GM12892 (cell line): ENCODE measurements around the gene PLA2G6.

Experiments used
- DNase-seq: peaks from one replicate; pipeline ENCODE4 v3.0.0; 2011; ENCODE audit not compliant: insufficient read length
- FAIRE-seq: peaks from 2 replicates; lab custom pipeline; 2011; peaks lifted over from hg19 to GRCh38; lab: Jason Lieb, UNC
- POLR2A ChIP-seq: IDR thresholded peaks from 2 replicates; pipeline ENCODE4 v1.6.1; 2011; ENCODE audit warnings: low read depth, low read length, control low read depth
- POLR2AphosphoS5 ChIP-seq: IDR thresholded peaks from 2 replicates; pipeline ENCODE4 v1.6.1; 2011; ENCODE audit warnings: low read depth, low read length, control low read depth
- TAF1 ChIP-seq: IDR thresholded peaks from 2 replicates; pipeline ENCODE4 v1.6.1; 2011; ENCODE audit warnings: low read depth, mild to moderate bottlenecking, control low read depth, low read length, borderline replicate concordance

PLA2G6 gene

DNA sequence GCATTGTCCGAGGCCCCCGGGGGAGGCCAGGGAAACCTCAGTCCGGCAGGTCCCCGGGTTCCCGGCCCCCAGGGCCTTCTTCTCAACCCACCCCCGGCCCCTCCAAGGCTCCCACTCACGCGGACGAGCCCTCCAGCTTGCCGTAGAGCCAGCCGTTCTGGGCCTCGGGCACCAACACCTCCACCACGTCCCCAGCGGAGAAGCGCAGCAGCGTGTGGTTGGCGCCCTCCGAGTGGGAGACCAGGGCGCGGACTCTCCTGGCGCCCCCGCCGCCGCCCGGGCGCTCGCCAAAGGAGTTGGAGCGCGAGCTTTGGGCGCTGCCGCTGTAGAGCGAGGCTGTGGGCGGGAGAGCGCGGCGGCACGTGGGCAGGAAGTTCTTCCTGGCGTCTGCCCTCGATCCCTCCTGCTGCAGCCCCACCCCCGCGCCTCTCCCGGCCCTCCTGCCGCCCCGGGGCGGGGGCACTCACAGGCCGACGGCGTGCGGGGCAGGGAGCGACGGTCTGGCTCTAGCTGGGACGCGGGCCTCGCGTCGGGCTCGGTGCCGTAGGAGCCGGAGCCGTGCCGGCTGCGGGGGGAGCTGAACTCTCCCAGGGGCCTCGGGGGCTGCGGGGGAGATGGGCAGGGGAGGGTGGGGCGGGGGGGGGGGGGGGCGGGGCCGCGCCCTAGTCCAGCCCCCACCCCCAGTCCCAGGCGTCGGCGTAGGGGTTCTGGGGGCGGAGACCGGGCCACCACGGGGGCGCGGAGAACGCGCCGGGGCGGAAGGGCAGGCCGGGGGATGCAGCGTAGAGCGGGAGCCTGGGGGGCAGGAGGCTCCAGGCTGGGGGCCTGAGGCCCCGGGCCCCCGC lies 92.8 kb downstream of the PLA2G6 start:
- FAIRE-seq: no peak
- DNase-seq: no peak
- TF ChIP-seq POLR2AphosphoS5: no peak
- no peak for TF ChIP-seq TAF1
- TF ChIP-seq POLR2A: no peak

DNA sequence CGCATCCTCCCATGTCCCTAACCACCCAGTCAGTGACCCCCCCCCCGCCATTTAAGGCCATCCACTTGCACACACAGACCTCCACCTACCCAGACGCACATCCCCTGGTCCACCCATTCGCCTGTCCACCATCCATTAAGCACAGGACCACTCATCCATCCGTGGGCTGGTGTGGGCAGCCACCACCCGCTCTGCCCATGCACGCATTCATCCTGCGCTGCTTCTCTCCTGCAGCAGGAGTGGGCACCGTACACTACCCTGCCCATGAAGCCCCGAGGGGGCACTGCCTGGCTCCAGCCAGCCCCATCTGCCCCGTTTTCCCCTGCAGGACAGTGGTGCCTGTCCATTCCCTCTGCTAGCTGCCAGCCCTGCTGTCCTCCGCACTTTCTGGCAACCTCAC lies 93.8 kb downstream of the PLA2G6 start:
- FAIRE-seq: no peak
- TF ChIP-seq POLR2A: no peak
- TF ChIP-seq TAF1: no peak
- TF ChIP-seq POLR2AphosphoS5: no peak
- DNase-seq: no peak

DNA sequence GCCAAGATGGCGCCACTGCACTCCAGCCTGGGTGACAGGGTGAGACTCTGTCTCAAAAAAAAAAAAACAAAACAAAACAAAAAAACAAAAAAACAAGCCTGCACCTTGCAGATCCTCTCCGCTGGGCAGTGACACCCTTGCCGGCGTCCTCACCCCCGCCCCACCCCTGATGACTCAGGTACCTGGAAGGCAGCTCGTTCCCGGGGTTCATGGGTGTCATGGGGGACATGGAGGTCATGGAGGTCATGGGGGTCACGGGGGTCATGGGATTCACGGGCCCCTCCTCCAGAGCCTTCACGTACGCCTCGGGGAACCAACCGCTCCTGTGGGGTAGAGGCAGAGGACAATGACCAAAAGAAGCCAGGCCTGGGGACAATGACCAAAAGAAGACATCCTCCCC lies 94.7 kb downstream of the PLA2G6 start:
- FAIRE-seq: no peak
- no peak for DNase-seq
- TF ChIP-seq TAF1 (no peak), POLR2A (no peak), POLR2AphosphoS5 (no peak)

DNA sequence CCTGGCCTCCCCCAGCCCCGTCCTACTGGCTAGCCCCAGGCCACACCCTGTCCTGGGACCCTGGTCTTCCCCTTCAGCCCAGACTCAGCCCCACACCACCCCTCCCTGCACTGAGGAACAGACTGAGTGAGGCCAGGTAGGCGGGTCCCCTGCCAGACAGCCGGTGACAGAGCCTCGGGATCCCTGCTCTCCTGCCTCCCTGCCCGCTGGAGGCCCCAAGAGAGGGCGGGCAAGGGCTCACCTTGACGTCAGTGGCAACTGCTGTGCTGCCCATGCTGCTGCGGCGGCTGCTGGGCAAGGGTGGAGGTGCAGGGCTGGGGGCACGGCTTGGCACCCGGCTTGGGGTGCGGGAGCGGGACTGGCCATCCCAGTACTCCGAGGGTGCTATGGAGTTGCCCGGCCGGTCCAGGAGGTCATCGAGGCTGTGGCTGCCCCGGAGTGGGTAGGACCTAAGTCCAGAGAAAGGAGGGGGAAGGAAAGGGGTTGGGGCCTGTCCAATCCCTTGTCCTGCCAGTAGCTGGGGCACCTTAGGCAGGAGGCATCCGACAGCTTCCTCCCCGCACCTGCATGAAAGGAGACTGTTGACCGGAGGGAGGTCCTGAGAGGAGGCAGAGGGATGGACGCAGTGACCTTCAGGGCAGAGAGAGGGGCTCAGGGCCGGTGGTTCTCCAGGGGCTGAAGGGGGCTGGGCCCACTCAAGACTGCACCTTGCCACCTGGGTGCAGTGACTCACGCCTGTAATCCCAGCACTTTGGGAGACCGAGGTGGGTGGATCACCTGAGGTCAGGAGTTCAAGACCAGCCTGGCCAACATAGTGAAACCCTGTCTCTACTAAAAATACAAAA lies 95.4 kb downstream of the PLA2G6 start:
- DNase-seq (no peak), FAIRE-seq (no peak)
- no peak for TF ChIP-seq POLR2A
- TF ChIP-seq TAF1: no peak
- TF ChIP-seq POLR2AphosphoS5: no peak

DNA sequence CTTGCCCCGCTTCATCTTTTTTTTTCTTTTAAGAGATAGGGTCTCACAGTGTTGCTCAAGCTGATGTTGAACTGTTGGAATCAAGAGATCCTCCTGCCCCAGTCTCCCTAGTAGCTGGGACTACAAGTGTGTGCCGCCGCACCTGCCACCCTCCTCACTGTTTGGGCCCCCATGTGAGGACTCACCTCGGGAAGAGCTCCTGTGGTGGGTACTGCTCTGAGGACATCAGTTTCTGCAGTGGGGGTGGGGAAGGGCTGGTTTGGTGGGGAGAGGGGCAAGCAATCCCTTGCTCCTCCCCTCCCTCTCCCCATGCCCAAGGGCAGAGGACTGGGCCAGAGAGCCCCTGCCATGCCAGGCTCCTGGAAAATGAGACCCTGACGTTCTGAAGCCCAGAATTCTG lies 96.1 kb downstream of the PLA2G6 start:
- FAIRE-seq: no peak
- DNase-seq: no peak
- TF ChIP-seq POLR2A: no peak
- TF ChIP-seq TAF1: no peak
- TF ChIP-seq POLR2AphosphoS5: no peak

DNA sequence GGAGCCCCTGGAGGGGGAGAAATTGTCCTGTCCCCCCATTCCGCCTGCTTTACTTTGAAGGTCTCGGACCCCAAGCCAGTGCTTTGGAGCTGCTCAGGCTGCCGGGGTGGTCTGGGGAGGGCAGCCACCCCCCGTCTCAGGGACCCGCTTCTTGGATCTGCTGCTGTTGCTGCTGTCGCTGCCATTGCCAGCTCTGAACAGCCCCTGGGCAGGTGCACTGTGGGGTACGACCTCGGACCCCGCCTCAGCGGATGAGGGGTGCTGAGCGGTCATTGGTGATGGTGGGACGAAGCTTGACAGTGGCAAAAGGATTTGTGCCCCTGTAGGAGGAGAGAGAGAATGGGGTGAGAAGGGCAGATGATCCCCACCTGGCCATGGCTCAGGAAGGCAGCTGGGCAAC lies 96.6 kb downstream of the PLA2G6 start:
- FAIRE-seq: no peak
- no peak for DNase-seq

DNA sequence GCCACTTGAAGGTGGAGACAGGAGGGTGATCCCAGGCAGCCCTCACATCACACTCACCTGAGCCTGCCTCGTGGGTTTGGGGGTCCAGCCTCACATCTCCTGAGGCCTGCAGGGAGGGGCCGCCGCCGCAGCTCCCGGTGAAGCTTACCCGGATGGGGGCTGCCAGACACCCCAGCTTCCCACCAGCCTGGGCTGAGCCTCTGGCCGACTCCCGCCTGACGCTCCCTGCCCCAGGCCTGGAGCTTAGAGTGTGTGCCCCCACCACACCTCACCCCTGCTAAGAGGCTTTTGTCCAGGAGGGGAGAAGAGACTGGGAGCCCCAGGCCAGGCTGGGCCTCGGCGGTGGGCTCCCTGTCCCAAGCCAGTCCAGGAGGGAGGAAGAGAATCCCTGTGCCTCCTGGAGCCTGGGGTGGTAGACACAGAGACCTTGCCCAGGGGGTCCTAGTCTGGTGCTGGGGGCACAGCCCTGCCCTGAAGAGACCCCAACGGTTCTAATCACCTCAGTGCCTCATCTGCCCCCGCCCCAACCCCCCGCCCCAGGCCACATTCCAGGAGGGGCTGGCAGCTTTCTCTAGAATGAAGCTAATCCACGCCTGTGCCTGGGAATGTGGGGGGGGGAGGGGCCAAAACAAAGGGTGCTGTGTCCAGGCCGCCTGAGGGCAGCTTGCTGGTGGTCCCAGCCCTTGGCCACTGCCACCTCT lies 97.5 kb downstream of the PLA2G6 start, which contains the start of gene SLC16A8:
Gene SLC16A8, minus strand, starts transcription at position 254 of the 701 bp plus-strand sequence. CDS start 1,311 bp downstream, outside the sequence.
- no peak for FAIRE-seq
- TF ChIP-seq POLR2AphosphoS5: no peak
- TF ChIP-seq TAF1: no peak
- TF ChIP-seq POLR2A: no peak
- DNase-seq: no peak

More for the DNA sequence above, 96.6 kb downstream of the PLA2G6 start:
- TF ChIP-seq POLR2A (no peak), TAF1 (no peak), POLR2AphosphoS5 (no peak)

DNA sequence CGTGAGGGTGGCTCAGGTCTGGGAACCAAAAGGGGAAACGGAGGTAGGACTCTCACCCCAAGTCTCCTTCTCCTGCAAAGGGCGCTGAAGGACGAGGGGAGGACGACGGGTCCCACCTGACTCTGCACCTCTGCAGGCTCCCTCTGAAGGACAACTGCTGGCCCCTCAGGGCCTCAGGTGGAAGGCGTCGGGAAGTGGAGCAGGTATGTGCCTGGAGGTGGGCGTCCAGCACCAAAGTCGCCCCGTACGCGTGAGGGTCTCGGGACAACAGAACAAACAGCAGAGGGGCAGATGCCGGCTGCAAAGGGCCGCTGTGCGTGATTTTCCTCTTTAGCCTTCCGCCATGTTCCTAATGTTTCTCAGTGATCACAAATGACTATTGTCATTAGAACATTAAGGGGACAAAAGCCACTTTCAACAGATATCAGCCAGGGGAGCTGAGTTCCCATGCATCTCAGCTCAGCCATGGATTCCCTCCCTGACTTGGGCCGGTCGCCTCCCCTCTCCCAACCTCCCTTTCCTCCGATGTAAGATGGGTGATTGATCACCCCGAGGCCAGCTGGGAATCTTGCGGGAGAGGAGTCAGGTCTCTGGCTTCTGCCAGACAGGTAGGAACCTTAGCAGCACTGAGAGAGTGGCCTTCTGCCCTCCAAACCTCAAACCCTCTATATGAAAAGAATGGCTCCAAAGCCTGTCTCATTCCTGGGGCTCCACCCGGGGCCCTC lies 98.5 kb downstream of the PLA2G6 start:
- DNase-seq: no peak
- TF ChIP-seq TAF1 (no peak), POLR2A (no peak), POLR2AphosphoS5 (no peak)
- FAIRE-seq: no peak

DNA sequence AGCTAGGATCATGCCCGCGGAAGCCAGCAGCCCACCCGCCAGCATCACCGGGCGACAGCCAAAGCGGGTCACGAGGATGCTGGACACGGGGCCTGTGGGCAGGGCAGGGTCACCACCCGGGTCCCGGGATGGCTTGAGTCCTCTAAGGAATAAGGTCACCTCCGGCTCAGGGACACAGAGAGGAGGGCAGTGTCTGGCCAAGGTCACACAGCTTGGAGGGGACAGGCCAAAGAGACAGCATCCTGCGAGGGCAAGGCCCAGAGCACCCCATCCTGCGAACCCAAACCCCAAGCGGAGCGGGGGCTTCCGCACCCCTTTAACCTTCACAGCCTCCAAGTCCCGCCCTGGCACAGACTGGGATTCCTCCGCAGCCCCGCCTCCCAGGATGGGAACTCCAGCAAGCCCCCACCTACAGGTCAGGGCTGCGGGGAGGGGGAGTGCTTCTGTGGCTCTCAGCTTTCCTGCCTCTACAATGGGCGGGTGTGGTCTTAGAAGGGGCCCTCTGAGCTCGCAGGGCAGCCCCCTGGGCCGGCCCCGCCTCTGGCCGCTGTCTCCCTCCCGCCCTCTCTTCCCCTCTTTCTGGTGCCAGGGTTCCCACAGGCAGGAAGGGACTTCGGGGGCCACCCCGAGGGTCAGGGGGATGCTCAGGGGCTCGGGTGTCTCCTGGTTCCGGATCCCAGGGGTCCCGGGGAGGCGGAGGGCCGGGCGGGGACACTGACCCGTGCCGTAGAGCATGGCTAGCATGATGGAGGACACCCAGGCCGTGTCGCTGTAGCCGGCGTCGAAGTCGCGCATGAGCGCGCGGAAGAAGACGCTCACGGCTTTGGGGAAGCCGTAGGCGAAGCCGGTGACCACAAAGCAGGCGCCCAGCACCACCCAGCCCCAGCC lies 99.4 kb downstream of the PLA2G6 start:
- DNase-seq (no peak), FAIRE-seq (peak; percentile 21)
- TF ChIP-seq POLR2AphosphoS5: no peak
- no peak for TF ChIP-seq POLR2A
- no peak for TF ChIP-seq TAF1

DNA sequence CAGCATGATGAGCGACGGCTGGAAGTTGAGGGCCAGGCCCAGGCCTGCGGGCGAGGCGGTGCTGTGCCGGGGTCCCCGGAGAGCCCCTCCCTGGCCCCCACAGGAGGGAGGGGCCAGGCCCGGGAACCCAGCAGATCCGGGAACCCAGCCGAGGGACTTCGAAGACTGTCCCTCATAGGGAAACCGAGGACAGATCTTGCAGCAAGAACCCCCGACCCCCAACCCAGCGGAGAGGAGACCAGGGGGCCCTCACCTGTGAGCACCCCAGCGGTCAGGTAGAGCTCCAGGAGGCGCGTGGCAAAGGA lies 100.0 kb downstream of the PLA2G6 start:
- FAIRE-seq: no peak
- DNase-seq: no peak
- TF ChIP-seq POLR2AphosphoS5 (no peak), TAF1 (no peak), POLR2A (no peak)
